ENCODE measurements around the gene SCNN1A.

- TF ChIP-seq, protein P1, sequence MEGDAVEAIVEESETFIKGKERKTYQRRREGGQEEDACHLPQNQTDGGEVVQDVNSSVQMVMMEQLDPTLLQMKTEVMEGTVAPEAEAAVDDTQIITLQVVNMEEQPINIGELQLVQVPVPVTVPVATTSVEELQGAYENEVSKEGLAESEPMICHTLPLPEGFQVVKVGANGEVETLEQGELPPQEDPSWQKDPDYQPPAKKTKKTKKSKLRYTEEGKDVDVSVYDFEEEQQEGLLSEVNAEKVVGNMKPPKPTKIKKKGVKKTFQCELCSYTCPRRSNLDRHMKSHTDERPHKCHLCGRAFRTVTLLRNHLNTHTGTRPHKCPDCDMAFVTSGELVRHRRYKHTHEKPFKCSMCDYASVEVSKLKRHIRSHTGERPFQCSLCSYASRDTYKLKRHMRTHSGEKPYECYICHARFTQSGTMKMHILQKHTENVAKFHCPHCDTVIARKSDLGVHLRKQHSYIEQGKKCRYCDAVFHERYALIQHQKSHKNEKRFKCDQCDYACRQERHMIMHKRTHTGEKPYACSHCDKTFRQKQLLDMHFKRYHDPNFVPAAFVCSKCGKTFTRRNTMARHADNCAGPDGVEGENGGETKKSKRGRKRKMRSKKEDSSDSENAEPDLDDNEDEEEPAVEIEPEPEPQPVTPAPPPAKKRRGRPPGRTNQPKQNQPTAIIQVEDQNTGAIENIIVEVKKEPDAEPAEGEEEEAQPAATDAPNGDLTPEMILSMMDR (IDR thresholded peaks at IDR 0.05; ENCODE audit: poor library complexity): no peak
- TF ChIP-seq EZH2 (IDR thresholded peaks at IDR 0.05; ENCODE audit: borderline replicate concordance): no peak
These were observed 14.5 kb downstream of the SCNN1A start for GRCh38 chr12:6360578-6361490.
